K562 (cell line): ENCODE data around the gene CRYBG3. TPM values are rescaled to one million over a fixed set of nuclear protein-coding genes. Genes with fewer than 3 reads are reported as not detected.

Experiments used
- CHD2 ChIP-seq: IDR thresholded peaks from 2 replicates; pipeline ENCODE4 v1.6.1; 2011; ENCODE audit warnings: low read depth, low read length
- HSF4 ChIP-seq: fragments of 250-450 bp; sonication (Bioruptor Pico); IDR thresholded peaks from 2 replicates; pipeline ENCODE4 v2.1.2; 2022; ENCODE audit warnings: mild to moderate bottlenecking, moderate library complexity, borderline replicate concordance
- JUNB ChIP-seq: fragments of 450-650 bp; formaldehyde crosslinking; conservative IDR thresholded peaks from 2 replicates; pipeline ENCODE4 v1.4.0; 2020; ENCODE audit warnings: mild to moderate bottlenecking
- KLF6 ChIP-seq: fragments of 250-450 bp; sonication (Bioruptor Pico); IDR thresholded peaks from 2 replicates; pipeline ENCODE4 v1.4.0; 2020; ENCODE audit warnings: mild to moderate bottlenecking, moderate library complexity, borderline replicate concordance
- LEF1 ChIP-seq: fragments of 450-650 bp; IDR thresholded peaks from 2 replicates; pipeline ENCODE4 v1.6.1; 2016; ENCODE audit warnings: mild to moderate bottlenecking
- PHB2 ChIP-seq: fragments of 450-650 bp; IDR thresholded peaks from 2 replicates; pipeline ENCODE4 v1.6.1; 2017; ENCODE audit warnings: low read depth
- POLR3A ChIP-seq: IDR thresholded peaks from 2 replicates; pipeline ENCODE4 v1.6.1; 2011; ENCODE audit warnings: borderline replicate concordance, mild to moderate bottlenecking, moderate library complexity; ENCODE audit not compliant: insufficient read length, insufficient read depth; ENCODE audit errors: extremely low read depth
- PTTG1 ChIP-seq: fragments of 450-650 bp; IDR thresholded peaks from 2 replicates; pipeline ENCODE4 v1.6.1; 2016; ENCODE audit warnings: low read depth, mild to moderate bottlenecking, missing genetic modification characterization, missing compliant biosample characterization
- RBM14 ChIP-seq: fragments of 200-400 bp; formaldehyde crosslinking; IDR thresholded peaks from 2 replicates; pipeline ENCODE4 v1.6.1; 2018; ENCODE audit warnings: low read depth, mild to moderate bottlenecking, low read length, moderate library complexity, borderline replicate concordance; ENCODE audit not compliant: insufficient read depth
- SAFB2 ChIP-seq: fragments of 200-400 bp; formaldehyde crosslinking; IDR thresholded peaks from 2 replicates; pipeline ENCODE4 v1.6.1; 2018; ENCODE audit warnings: borderline replicate concordance, low read length, low read depth, moderate library complexity; ENCODE audit not compliant: severe bottlenecking
- USF1 ChIP-seq: sonication (generic); formaldehyde crosslinking; IDR thresholded peaks from 2 replicates; pipeline ENCODE4 v1.9.0; 2022; ENCODE audit warnings: mild to moderate bottlenecking, missing genetic modification reagents
- ZFP30 ChIP-seq: fragments of 250-450 bp; sonication (Bioruptor Pico); IDR thresholded peaks from 2 replicates; pipeline ENCODE4 v1.8.0; 2022; ENCODE audit warnings: moderate library complexity, mild to moderate bottlenecking, inconsistent platforms, borderline replicate concordance
- ZNF12 ChIP-seq: sonication (generic); formaldehyde crosslinking; IDR thresholded peaks from 2 replicates; pipeline ENCODE4 v1.4.0; 2020; ENCODE audit warnings: mild to moderate bottlenecking, missing genetic modification reagents
- ZNF512 ChIP-seq: IDR thresholded peaks from 2 replicates; pipeline ENCODE4 v1.6.1; 2016; ENCODE audit warnings: missing genetic modification characterization, missing compliant biosample characterization
- polyA plus RNA-seq, 8 experiments: library from polyadenylated mRNA; depleted of rRNA in 4 of 8; stranded (reverse) in 5 of 8; unstranded in 3 of 8; fragments of >200 nt; fragmentation: Nextera tagmentation in 2 of 8; fragmentation: Illumina TruSeq in 1 of 8; extraction: Ambion mirVana in 2 of 8; extraction: Trizol in 1 of 8; gene quantifications; 2 replicates each; pipeline versions ENCODE4 v1.2.1 to v1.2.3, GENCODE V29; 2011 to 2014; ENCODE audit warnings: inconsistent platforms in 1 of 8, missing spikeins in 1 of 8
- total RNA-seq, 7 experiments: library from RNA; depleted of rRNA in 6 of 7; stranded (reverse); fragments of >200 nt in 6 of 7; fragmentation: Illumina TruSeq in 2 of 7; extraction: Trizol in 2 of 7; gene quantifications; 2 replicates each; pipeline versions ENCODE4 v1.2.1 to v1.2.3, GENCODE V29; 2011 to 2021; ENCODE audit warnings: low replicate concordance in 1 of 7
- TF ChIP-seq, protein P1 (sequence below), 2 experiments: fragments of 450-650 bp; formaldehyde crosslinking in 1 of 2; IDR thresholded peaks; 2 replicates each; pipeline versions ENCODE4 v1.4.0 to v1.6.1; 2014 to 2020; ENCODE audit warnings: mild to moderate bottlenecking in 2 of 2, borderline replicate concordance in 1 of 2, low read depth in 1 of 2
- TF ChIP-seq, protein P2 (sequence below), 3 experiments: IDR thresholded peaks in 2 of 3; conservative IDR thresholded peaks in 1 of 3; 2 replicates each; pipeline ENCODE4 v1.5.1; 2011 to 2012; ENCODE audit warnings: low read length in 3 of 3, mild to moderate bottlenecking in 3 of 3, control low read depth in 2 of 3, improper control_type of control experiment in 1 of 3, inconsistent platforms in 1 of 3, low read depth in 1 of 3, mixed read lengths in 1 of 3, moderate library complexity in 1 of 3; ENCODE audit not compliant: insufficient read depth in 2 of 3

The CRYBG3 gene
- total and polyA plus RNA-seq, 9 of the 15 experiments (the other 6 are each of a cell fraction or from before 2014, with no cell fraction given) = 0.08 to 0.72 (median 0.18) TPM

DNA sequence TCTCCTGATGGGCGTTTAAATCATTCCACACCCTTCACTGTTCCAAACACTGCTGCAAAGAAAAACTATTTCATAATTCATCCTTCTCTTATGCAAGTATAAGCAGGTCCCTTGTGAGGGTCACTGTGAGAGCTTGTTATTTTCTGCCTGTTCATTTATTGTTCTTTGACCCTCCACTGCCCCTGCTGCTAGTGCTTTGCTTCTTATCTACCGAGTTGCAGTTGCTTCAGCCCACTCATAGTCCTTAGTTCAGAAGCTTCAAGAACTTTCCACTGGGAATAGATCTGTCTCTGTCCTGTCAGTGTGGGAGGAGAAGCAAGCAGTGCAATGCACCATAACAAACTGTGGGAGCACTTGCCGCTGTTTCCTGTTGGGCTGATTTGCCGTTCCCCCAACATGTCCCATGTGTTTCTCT is 110.6 kb downstream of the CRYBG3 start (continued):
- TF ChIP-seq, protein P1, sequence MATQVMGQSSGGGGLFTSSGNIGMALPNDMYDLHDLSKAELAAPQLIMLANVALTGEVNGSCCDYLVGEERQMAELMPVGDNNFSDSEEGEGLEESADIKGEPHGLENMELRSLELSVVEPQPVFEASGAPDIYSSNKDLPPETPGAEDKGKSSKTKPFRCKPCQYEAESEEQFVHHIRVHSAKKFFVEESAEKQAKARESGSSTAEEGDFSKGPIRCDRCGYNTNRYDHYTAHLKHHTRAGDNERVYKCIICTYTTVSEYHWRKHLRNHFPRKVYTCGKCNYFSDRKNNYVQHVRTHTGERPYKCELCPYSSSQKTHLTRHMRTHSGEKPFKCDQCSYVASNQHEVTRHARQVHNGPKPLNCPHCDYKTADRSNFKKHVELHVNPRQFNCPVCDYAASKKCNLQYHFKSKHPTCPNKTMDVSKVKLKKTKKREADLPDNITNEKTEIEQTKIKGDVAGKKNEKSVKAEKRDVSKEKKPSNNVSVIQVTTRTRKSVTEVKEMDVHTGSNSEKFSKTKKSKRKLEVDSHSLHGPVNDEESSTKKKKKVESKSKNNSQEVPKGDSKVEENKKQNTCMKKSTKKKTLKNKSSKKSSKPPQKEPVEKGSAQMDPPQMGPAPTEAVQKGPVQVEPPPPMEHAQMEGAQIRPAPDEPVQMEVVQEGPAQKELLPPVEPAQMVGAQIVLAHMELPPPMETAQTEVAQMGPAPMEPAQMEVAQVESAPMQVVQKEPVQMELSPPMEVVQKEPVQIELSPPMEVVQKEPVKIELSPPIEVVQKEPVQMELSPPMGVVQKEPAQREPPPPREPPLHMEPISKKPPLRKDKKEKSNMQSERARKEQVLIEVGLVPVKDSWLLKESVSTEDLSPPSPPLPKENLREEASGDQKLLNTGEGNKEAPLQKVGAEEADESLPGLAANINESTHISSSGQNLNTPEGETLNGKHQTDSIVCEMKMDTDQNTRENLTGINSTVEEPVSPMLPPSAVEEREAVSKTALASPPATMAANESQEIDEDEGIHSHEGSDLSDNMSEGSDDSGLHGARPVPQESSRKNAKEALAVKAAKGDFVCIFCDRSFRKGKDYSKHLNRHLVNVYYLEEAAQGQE (IDR thresholded peaks at IDR 0.05; ENCODE audit: borderline replicate concordance) = no peak
- TF ChIP-seq, protein P1 (CRISPR knock-in tag; IDR thresholded peaks at IDR 0.05; ENCODE audit: low read depth) = no peak
- TF ChIP-seq KLF6 (CRISPR knock-in tag) = no peak
- TF ChIP-seq POLR3A = no peak
- TF ChIP-seq ZNF12 (CRISPR knock-in tag) = no peak
- TF ChIP-seq PHB2 = no peak
- TF ChIP-seq JUNB = no peak
- no peak for TF ChIP-seq ZFP30
- no peak for TF ChIP-seq USF1 (CRISPR knock-in tag)
- no peak for TF ChIP-seq RBM14
- no peak for TF ChIP-seq CHD2
- no peak for TF ChIP-seq HSF4 (CRISPR knock-in tag)
- no peak for TF ChIP-seq ZNF512 (tag)
- TF ChIP-seq LEF1 = peak; percentile 51; the same call in 1 of the 2 replicates
- no peak for TF ChIP-seq PTTG1 (tag)
- TF ChIP-seq, protein P2, sequence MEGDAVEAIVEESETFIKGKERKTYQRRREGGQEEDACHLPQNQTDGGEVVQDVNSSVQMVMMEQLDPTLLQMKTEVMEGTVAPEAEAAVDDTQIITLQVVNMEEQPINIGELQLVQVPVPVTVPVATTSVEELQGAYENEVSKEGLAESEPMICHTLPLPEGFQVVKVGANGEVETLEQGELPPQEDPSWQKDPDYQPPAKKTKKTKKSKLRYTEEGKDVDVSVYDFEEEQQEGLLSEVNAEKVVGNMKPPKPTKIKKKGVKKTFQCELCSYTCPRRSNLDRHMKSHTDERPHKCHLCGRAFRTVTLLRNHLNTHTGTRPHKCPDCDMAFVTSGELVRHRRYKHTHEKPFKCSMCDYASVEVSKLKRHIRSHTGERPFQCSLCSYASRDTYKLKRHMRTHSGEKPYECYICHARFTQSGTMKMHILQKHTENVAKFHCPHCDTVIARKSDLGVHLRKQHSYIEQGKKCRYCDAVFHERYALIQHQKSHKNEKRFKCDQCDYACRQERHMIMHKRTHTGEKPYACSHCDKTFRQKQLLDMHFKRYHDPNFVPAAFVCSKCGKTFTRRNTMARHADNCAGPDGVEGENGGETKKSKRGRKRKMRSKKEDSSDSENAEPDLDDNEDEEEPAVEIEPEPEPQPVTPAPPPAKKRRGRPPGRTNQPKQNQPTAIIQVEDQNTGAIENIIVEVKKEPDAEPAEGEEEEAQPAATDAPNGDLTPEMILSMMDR (IDR thresholded peaks at IDR 0.05 in 2 of 3, conservative IDR thresholded peaks at IDR 0.05 in 1 of 3; ENCODE audit: insufficient read depth in 2 of 3, low read depth in 1 of 3, low read length in 3 of 3) = no peak
- TF ChIP-seq SAFB2 = no peak
